GM20000 (cell line): Measurements from ENCODE around the gene DNAAF1.

Source experiments
- DNase-seq: peaks from one replicate; pipeline ENCODE4 v3.0.0; 2012; ENCODE audit warnings: low spot score
- TF ChIP-seq, protein P1 (sequence below): IDR thresholded peaks from 2 replicates; pipeline ENCODE4 v1.5.1; 2012; ENCODE audit warnings: mild to moderate bottlenecking, control low read depth; ENCODE audit errors: extremely low read depth, missing control alignments

The DNAAF1 gene

DNA sequence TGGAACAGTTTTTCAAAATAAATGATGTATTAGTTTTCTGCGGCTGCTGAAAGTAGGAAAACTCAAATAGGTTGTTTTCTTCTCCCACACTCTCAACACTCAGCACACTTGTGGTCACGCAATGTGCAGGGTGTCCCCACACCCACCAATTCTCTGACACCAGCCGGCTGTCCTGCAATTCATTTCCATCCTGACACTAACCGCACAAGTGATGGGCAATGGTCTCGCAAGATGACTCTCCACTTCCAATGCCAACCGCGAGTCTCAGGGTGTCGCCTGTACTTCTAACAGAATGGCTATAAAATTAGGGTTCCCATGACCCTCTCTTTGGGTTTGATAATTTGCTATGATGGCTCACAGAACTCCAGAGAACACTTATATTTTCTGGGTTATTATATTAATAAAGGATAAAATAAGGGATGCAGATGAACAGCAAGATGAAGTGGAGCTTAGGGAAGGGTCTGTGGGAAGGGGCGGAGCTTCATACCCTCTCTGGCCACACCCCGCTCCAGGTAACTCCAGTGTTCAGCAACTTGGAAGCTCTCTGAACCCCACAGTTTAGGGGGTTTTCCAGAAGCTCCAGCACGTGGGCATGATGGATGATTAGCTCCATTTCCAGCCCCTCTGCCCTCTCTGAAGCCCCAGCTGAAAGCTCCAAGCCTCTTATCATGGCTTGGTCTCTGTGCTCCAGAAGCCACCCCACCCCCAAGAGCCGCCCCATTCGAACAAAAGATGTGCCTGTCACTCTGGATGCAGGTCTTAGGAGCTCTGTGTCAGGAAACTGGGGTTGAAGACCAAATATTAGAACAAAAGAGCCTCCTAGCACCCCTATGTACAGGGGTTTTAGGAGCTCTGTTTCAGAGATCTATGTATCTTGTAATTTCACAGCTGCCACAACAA, 21.9 kb downstream of the DNAAF1 start:
- TF ChIP-seq, protein P1, sequence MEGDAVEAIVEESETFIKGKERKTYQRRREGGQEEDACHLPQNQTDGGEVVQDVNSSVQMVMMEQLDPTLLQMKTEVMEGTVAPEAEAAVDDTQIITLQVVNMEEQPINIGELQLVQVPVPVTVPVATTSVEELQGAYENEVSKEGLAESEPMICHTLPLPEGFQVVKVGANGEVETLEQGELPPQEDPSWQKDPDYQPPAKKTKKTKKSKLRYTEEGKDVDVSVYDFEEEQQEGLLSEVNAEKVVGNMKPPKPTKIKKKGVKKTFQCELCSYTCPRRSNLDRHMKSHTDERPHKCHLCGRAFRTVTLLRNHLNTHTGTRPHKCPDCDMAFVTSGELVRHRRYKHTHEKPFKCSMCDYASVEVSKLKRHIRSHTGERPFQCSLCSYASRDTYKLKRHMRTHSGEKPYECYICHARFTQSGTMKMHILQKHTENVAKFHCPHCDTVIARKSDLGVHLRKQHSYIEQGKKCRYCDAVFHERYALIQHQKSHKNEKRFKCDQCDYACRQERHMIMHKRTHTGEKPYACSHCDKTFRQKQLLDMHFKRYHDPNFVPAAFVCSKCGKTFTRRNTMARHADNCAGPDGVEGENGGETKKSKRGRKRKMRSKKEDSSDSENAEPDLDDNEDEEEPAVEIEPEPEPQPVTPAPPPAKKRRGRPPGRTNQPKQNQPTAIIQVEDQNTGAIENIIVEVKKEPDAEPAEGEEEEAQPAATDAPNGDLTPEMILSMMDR, result no peak

DNA sequence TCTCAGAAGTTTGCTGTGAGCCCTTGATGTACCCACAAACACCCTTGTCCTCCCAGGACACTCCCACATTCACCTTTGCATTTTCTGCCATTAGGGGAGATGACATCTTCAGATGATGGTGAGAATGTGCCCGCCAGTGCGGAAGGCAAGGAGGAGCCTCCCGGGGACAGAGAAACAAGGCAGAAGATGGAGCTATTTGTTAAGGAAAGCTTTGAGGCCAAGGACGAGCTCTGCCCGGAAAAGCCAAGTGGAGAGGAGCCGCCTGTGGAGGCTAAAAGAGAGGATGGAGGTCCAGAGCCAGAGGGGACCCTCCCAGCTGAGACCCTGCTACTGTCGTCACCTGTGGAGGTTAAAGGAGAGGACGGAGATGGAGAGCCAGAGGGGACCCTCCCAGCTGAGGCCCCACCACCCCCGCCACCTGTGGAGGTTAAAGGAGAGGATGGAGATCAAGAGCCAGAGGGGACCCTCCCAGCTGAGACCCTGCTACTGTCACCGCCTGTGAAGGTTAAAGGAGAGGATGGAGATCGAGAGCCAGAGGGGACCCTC, 24.7 kb downstream of the DNAAF1 start:
- TF ChIP-seq, protein P1, result no peak

More for the DNA sequence above, 21.9 kb downstream of the DNAAF1 start:
- no peak for DNase-seq

DNA sequence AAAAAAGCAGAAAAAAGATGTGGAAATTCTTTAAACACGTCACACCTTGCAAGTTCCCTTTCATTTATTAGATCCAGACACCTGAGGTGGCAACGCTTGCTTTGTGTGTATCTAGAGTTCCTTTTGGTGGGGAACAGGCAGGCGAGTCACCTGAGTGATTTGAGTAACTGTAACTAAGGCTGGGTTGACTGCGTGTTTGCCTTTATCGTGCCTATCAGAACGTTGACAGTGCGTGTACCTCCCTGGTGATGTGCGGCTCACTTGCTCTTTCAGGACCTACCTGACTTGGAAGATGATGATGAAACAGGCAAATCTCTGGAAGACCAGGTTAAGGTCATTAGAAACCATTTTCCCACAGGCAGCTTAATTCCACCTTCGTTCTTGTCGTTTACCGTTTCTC, 29.3 kb downstream of the DNAAF1 start:
- TF ChIP-seq, protein P1, result no peak
- DNase-seq, result no peak

More for the DNA sequence above, 24.7 kb downstream of the DNAAF1 start:
- no peak for DNase-seq

DNA sequence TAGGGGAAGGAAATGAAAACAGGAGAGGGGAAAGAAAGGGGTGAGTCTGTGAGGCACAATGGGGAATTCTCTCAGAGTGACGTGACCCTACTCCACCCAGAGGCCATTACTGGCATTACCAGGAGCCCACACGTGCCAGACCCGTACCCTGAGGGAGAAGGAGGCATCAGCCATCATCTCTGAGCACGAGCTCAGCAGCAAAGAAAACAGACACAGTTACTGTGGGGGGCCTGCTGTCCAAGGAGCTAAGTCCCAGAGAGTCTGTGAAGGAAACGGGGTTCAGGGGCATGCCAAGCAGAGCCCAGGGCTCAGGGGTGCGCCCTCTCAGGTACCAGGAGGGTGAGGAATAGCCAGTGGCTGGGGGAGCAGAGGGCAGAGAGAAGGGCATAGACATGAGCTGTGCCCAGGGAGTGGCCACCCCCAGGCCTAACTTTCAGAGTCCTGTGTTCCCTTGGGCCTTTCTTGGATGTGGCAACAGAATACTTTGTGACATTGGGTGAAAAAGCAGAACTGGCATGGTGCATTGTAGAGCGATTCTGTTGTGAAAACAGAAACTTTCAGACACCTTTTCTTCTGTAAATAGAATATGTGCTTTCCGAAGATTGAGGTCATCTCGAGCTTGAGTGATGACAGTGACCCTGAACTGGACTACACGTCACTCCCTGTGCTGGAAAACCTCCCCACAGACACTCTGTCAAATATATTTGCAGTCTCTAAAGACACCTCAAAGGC, 30.4 kb downstream of the DNAAF1 start:
- peak; percentile 66 for DNase-seq
- TF ChIP-seq, protein P1, result peak; percentile 75

DNA sequence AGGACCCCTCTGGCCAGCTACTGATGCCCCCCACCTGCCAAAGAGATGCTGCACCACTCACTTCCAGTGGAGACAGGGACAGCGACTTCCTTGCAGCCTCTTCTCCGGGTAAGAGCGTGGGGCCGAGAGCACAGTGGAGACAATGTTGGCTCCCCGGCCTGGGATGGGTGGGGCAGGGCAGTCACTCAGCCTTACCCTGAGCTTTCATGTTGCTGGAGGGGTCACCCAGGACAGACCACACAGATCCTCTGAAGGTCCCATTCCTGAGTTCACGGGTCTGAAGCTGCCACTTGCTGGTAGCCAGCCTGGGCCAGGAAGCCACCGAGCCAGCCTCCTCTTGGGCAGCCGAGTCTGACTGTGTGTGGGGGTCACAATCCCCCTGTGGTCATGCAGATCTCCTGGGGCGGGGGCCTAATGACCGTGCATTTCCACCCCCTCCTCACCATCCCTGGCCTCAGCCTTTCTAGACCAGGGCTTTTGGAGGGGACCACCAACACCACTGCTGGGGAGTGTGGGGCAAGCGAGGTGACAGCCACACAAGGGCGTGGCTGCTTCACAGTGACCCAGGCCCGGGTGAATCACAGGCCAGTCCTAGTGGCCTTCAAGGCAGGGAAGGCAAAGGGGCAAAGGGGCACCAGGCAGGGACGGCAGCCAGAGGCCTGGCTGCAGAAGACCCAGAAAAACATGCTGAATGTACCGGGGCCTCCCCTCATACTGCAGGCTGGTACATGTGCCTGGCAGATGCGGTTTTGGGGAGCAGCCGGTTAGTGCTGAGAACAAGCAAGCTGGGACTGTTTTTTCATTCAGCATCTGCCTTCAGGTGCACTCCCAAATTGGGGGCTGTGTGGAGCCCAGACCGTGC, 31.3 kb downstream of the DNAAF1 start:
- TF ChIP-seq, protein P1, result no peak
- DNase-seq, result peak; percentile 20

DNA sequence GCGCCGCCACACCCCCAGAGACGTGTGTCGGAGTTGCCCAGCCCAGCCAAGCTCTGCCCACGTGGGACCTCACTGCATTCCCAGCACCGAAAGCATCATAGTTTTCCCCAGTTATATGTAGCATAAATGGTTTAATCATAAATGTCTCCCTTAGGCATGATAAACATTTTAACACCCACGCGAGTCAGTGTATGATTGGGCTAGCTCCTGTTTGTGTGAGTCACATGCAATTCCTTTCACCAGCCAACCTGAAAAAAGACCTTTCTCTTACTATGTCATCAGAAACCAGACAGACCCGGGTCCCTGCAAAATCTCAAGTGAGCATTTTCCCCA, 32.6 kb downstream of the DNAAF1 start:
- DNase-seq, result no peak
- TF ChIP-seq, protein P1, result no peak
